ENCODE data around the gene ADCK1.
"Not testable (repeated sequence)": the region's sequence is repeated elsewhere in the genome, so short reads cannot be mapped to it uniquely, and the experiment has no call there.

ADCK1 gene

DNA sequence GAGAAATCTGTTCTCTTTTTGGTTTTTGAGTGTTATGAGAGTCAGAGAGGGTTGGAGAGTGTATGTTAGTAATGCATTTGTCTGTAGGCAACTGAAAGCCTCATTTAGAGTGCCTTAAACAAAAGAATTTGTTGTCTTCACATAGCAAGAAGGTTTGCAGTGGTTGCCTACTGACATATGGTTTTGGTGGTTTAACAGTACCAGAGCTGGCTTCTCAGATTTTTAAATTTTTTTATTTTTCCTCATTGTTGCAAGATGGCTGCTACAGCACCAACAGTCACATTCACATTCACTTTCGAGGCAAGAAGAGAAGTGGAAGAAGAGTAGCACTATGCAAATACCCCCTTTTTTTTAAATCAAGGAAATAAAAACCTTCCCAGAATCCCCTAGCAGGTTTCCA, 106.5 kb downstream of the ADCK1 start:
- DNase-seq: no peak

DNA sequence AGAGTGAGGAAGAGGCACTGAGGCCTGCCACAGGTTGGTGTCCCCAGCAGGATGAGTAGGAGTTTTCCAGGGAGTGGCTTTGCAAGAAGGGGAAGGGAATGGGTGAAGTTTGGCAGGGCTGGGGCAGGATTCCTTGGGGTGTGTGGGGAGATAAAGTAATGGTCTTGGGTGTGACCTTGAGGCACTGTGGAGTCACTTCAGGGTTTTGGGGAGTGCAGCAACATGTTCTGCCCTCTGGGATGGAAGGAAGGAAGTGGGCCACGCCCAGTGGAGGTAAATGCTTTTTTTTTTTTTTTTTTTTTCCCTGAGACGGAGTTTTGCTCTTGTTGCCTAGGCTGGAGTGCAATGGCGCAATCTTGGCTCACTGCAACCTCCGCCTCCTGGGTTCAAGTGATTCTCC, 108.9 kb downstream of the ADCK1 start:
- no peak for DNase-seq

DNA sequence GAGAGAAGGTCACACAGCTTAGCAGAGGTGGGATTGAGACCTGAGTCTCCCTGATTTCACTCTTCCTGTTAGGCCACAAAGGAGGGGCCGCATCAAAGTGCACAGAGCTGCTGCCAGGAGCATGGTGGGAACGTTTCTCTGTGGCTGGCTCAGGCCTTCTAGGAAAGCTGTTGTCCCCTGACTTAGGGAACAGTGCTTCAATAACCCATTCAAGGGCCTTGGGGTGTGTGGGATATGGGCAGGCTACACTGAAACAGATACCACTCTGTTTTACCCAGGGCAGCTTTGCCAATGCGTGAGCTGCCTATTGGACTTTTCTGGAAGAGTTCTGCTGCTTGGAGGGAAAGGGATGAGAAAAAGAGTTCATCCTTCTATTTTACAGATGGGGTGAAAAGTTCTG, 110.0 kb downstream of the ADCK1 start:
- no peak for DNase-seq

DNA sequence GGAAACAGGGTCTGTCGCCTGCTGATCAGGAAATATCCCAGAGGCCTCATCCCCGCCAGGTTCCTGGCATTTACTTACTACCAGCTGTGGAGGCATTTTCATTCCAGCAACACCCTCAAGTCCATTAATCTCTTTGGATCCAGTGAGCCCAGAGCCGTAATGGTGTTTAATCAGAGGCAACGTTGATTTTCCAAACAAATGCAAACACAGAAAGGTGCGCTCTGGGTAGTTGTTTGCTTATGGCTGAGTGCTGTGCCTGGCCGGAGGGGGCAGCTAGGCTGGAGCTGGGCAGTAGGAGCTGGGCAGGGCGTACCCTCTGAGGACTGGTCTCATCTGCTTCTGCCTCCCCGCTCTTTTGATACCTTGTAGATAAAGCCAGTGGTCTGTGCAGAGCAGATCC, 110.6 kb downstream of the ADCK1 start:
- DNase-seq: no peak

DNA sequence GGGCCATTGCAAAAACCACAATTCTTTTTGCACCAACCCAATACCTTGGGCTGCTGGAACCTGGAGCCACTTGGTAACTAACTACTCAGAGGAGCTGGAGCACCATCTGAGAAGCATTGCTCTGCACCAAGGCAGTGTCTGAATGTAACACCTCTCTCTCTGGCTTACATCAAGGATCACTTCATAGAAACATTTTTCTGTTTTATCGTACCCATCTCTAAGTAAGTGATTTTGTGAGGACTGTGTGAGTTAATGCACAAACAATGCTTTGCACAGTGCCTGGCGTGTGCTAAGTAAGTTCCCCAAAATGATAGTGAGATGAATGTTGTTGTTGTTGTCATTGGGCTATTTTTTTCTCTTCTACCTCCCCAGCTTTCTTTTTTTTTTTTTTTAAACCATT, 111.4 kb downstream of the ADCK1 start:
- DNase-seq: no peak

DNA sequence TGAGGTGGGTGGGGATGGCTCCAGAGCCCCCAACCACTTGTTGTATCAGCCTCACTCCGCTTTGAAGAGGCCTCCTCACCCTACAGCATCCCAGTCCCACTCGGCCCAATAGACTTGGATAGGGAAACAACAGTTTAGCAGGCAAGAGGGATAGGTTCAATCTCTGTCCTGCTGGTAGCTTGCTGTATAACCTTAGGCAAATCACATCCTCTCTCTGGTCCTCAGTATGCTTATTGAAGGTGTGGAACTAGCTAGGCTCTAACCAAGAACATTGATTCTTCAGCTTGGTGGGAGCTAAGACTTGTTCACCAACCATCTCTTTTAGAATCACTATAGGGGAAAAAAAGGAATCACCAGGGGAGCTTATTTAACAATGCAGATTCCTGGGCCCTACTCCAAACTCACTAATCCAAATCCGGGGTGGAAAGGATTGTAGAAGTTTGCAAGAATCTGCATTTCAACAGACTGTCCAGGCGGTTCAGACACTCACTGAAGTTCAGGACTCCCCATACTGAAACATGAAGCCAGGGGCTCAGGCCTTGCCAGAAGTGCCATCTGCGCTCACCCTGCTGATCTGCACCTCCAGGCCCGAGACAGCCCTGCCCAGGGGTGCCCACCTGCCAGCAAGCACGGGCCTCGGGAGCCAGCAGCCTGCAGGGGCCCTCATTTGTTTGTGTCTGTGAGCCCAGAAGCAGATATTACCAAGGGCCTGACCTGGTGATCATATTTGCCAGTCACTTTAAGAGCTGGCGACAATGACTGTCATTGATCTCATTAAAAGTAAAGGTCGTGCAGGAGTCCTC, 113.0 kb downstream of the ADCK1 start:
- DNase-seq: no peak

DNA sequence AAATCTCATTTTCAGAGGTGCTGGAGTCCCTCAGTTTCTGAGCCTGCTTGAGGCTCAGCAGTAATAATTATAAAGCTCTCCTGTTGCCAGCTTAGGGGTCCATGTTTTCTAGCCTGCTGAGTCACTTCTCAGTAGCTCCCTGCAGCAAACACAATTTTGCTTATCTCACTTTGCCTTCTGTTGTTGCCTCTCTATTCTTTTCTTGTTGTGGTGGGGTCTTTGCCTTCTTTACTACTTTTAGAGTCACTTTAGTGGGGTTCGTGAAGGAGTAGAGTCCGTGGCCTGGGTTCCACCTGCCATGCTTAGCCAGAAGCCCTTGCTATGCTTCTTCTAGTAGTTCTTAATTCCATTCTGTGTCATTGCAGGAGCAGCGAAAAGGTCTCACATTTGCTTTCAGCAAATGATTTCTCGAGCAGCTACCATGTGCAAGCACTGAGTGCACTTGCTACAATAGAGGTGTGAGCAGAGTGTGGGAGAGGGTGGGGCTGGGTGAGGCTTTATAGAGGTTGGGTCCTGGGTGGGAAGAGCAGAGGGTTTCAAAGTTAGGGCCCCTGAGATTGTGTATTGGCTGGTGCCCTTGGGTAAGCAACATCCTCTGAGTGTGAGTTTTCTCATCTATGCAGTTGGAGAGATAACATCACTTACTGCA, 114.3 kb downstream of the ADCK1 start:
- DNase-seq: no peak

DNA sequence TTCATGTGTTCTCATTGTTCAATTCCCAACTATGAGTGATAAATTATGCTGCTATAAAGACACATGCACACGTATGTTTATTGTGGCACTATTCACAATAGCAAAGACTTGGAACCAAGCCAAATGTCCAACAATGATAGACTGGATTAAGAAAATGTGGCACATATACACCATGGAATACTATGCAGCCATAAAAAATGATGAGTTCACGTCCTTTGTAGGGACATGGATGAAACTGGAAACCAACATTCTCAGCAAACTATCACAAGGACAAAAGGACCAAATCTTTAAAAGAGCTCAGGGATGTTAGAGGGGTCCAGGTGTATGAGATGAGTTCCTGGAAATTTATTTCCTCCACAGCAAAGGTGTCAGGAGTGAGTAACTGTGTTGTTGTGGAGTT, 115.5 kb downstream of the ADCK1 start:
- DNase-seq: not testable (repeated sequence)

DNA sequence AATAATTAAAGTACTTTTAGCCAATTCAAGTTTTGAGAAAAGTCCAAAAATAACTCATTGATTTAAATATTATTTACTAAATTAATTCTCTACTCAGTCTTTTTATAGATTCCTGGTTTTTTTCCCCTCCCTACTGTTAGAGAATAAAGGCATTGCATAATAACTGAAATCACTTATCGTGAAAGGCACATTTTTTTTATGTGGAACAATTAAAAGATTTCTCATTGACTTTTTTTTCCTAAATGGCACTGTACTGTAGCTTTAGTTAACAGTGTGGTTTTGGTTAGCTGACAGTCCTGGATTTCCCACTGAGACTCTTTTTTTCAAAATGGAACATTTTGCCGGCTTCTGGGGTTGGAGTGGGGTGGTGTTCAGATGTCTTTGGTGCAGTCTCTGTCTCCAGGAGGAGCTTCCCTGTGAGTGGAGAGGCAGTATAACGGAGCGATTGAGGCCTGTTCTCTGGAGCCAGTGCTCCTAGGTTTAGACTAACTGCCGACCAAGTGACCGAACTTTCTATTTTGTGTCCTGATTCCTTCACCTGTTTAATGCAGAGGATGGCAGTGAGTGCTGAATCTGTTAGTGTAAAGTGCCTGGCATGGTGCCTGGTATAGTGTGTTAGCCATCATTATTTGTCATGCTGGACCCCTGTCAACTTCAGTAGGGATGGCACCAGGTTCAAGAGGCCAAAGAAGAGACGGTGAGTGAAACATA, 117.7 kb downstream of the ADCK1 start:
- DNase-seq: no peak

DNA sequence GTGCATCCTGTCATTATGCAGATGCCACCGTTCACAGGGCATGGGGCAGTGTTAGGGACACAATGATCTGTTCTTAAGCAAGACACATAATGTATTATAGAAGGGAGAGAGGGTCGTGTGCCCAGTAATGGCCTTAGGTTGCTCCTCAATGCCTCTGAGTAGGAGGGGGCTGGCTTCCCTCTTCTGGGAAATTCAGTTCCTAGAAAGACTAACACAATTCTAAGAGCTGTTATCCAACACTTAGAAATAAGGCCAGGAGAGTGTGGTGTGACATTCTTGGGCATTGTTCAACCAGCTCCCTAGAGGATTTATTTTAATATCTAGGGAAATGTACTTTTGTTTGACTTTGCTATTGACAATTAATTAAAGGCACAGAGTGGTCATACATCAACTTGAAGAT, 118.5 kb downstream of the ADCK1 start:
- DNase-seq: no peak

DNA sequence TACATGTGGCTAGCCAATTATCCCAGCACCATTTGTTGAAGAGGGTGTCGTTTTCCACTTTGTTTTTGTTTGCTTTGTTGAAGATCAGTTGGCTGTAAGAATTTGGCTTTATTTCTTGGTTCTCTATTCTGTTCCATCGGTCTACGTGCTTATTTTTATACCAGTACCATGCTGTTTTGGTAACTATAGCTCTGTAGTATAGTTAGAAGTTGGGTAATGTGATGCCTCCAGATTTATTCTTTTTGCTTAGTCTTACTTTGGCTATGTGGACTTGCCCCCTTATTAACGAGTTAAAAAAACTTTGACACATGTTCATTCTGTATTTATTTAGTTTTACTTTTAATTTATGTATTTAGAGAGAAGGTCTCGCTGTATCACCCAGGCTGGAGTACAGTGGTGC, 120.4 kb downstream of the ADCK1 start:
- DNase-seq: no peak

DNA sequence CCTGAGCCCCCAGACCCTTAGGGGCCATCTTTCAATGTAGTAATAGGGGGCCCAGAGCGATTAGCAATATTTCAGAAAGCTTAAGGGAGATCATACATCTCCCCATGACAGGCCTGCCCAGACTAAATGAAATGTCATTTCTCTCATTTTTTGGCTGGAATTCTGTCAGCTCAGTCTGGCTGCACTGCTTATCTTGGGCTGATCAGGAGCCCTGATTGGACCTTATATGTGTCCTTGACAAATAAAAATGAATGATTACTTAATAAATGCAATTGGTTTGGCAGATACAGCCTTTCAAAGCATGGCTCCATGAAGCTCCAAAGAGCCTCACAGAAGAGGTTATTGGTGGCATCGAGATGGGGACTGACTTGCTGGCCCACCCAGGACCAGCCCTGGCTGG, 121.9 kb downstream of the ADCK1 start:
- no peak for DNase-seq

DNA sequence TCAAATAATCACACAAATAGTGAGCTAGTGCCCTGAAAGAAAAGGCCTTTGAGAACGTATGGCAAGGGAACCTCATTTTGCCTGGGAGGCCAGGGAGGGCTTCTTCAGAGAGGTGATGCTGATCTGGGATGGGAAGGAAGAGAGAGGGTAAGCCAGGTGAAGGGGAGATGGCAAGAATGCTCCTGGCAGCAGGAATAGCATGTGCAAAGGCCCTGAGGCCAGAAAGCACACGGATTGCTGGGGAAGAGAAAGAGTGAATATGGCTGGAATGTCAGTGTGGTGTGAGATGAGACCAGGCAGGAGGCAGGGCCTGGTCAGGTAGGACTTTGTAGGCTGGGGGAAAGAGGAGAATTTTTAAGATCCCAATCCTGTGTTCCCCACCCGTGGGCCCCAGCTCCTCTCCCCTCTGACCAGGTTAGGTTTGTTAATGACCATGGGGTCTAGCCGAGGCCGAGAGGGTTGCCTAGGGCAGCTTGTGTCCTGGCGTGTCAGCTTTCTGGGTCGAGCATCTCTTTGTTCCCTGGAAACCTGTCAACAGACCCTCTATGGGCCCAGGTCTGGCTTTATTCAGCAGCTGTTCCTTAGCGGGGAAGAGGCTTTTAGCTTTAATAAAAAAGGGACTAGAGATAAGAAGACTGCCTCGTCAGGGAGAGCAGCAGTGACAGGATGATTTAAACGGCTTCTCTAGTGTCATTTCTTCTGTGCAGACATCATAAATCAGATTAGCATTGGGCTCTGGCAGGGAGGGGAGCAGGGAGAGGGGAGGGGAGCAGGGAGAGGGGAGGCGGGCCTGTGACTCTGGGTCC, 123.4 kb downstream of the ADCK1 start:
- DNase-seq: no peak

DNA sequence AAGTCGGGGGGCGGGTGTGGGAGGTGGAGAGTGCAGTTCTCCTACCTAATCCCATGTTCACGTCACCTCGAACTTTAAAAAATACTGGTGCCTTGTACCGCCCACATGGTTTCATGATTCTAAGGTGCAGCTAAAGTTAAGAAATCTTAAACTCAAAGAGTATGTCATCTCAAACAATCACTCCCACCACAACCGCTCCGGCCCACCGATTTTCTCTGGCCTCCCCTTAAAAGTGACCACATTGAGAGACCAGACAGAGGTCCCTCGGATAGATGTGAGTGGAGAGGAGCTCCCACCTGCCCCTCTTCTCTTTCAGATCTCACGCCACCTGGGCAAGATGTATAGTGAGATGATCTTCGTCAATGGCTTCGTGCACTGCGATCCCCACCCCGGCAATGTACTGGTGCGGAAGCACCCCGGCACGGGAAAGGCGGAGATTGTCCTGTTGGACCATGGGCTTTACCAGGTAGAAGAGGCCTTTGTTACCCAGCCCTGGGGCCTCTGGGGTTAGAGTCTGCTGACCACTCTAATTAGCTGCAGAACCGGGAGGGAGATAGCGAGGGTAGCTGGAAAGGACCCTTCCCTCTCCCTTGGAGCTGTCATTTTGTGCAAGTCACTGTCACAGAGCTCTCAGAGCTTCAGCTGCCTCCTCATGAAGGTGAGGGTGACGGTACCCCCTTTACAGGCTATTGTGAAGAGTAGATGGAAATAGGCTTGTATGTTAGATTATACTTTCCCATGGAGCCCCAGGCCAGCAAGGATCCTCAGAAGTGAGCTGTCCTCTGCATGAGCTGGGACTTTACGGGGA, 124.4 kb downstream of the ADCK1 start:
- no peak for DNase-seq

DNA sequence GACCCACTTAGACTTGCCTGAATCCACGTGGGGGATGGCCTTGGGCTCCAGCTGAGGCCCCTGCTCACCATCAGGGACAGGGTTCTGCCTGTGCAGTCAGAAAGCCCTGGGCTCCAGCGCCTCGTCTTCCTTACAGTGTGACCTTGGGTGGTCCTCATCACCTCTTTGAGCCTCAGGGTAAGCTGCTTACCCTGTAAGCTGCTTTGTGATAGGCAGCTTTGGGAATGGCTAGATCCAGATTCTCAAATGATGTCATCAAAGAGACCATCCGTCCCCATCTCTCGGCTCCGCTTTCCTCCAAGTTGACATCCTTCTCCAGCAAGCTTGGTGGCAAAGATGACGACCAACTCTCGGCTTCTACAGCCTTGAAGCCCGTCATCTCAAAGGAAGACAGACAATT, 127.0 kb downstream of the ADCK1 start:
- DNase-seq: no peak

DNA sequence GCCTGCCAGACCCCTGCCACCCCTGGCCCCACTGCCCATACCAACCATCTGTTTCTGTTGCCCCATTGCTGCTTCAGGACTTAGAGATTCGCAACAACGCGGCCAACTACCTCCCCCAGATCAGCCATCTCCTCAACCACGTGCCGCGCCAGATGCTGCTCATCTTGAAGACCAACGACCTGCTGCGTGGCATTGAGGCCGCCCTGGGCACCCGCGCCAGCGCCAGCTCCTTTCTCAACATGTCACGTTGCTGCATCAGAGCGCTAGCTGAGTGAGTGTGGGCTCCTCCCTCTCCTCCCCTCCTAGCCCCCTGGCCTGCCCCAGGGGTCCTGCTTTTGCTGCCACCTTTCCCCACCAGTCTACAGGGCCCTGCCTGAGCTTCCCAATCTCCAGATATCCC, 131.5 kb downstream of the ADCK1 start:
- no peak for DNase-seq

DNA sequence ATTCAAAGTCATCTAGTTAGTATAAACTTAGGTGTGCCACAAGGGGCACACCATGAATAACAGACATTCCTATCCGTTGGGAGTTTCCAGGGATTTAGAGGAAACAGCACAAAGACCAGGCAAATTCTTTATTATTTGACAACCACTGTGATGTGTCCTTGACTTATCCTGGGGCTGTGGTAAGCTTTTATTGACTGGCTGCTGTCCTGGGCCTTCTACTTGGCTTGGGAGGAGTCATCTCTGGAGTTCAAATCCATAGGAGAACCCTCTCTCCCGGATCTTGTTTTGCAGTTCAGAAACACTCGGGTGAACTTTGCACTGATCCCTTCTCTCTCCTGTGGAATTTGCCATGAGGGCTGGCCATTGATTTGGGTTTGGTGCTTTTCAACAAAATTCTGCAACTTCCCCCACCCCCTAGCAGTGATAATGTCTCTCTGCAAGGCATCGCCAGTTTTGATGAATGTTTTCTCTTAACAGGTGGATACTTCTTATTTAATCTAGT, 136.3 kb downstream of the ADCK1 start:
- no peak for DNase-seq

DNA sequence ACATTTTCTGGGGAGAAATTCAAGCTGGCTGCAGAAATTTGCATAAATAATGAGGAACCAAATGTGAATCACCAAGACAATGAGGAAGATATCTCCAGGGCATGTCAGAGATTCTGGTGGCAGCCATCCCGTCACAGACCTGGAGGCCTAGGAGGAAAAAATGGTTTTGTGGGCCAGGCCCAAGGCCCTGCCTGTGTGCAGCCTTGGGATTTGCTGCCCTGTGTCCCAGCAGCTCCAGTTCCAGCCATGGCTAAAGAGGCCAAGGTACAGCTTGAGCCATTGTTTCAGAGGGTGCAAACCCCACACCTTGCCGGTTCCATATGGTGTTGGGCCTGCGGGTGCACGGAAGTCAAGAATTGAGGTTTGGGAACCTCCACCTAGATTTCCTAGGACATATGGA, 147.5 kb downstream of the ADCK1 start:
- no peak for DNase-seq

DNA sequence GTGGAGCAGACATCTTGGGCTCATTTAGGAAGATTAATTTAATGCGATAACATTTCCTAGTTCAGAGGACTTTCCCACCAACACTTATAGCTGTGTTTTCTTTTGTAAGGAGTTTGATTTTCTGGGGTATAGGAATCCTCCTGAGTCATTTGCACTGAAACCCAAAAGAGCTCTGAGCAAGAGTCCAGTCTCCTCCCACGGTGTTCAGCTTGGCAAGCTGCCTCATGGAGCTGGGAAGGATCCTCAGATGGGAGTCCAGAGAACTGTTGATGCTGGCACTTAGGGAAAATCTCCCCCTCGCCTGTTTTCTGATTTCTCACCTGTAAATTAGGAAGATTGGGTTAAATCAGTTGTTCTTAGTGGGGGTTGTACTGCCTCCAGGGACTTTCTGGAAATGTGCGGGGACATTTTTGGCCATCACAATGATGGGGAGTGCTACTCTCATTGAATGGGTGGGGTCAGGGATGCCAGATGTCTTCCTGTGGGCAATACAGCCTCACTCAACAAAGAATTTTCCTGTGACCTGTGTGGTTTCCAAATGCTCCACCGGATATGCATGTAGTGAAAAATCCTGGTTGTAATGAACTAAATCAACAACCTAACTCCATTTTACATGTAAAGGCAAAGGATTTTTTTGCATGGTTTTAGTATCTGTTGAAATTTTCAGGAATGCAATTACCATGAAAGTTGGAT, 150.6 kb downstream of the ADCK1 start:
- no peak for DNase-seq

DNA sequence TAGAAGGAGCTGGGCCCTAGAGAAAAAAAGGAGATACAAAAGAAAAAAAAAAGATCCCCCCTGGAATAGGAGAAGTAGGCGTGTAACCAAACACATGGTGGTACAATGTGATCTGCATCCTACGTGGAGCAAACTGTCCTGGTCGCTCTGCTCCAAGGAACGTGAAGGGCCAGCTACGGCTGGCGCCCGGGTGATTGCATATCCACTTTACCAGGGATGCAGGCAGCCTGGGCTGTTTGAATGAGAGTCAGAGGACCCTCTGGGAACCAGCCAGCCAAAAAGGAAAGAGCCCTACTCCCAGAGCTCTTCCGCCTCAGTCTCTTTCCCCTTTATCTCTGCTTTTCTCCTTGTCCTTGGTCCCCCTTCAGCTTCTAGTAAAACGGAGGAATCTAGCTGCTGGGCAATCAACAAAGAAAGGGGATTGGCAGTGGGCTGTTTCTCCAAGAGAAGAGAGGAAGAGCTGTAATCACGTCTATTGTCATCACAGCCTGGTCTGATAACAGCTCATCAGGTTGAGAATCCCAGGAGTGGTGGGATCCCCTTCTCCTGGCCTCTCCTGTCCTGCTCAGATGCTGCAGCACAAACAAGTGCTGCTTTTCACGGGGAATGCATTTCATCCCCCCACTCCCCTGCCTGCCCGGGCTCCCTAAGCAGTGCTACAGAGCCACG, 156.0 kb downstream of the ADCK1 start:
- DNase-seq: no peak

DNA sequence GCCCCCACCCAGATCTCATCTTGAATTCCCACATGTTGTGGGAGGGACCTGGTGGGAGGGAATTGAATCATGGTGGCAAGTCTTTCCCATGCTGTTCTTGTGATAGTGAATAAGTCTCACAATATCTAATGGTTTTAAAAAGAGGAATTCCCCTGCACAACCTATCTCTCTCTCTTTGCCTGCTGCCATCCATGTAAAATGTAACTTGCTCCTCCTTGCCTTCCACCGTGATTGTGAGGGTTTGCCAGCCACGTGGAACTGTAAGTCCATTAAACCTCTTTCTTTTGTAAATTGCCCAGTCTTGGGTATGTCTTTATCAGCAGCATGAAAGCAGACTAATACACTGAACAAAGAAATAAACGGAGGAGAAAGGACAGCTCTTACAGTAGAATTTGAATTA, 159.8 kb downstream of the ADCK1 start:
- DNase-seq: not testable (repeated sequence)
